Liver (tissue), 9 donors: ENCODE measurements around the gene NFILZ. TPM values are rescaled to one million over a fixed set of nuclear protein-coding genes. Genes with fewer than 3 reads are reported as not detected.

Experiments used
- DNase-seq: peaks from one replicate; pipeline ENCODE4 v3.0.0-alpha.2; 2017; ENCODE audit warnings: low spot score
- H3K27ac ChIP-seq, 2 donors: one replicate each; pipeline ENCODE4 v1.7.0; 2013; ENCODE audit warnings: inconsistent platforms in 2 of 2, low read length in 2 of 2, control low read depth in 1 of 2, low read depth in 1 of 2, mild to moderate bottlenecking in 1 of 2
- H3K27me3 ChIP-seq, 4 donors: one replicate each; pipeline versions ENCODE4 v1.6.1 to v1.7.0; 2013; ENCODE audit warnings: low read length in 3 of 4, inconsistent platforms in 1 of 4, mild to moderate bottlenecking in 1 of 4, moderate library complexity in 1 of 4; ENCODE audit not compliant: control insufficient read depth in 4 of 4, insufficient read depth in 4 of 4
- H3K36me3 ChIP-seq, 4 donors: one replicate each; pipeline versions ENCODE4 v1.6.1 to v1.7.0; 2013; ENCODE audit warnings: low read length in 3 of 4, mild to moderate bottlenecking in 3 of 4, low read depth in 1 of 4, moderate library complexity in 1 of 4; ENCODE audit not compliant: control insufficient read depth in 4 of 4, insufficient read depth in 3 of 4
- H3K4me1 ChIP-seq, 4 donors: one replicate each; pipeline versions ENCODE4 v1.6.1 to v1.7.0; 2013; ENCODE audit warnings: low read length in 3 of 4, mild to moderate bottlenecking in 3 of 4, moderate library complexity in 1 of 4; ENCODE audit not compliant: control insufficient read depth in 4 of 4, insufficient read depth in 4 of 4
- H3K4me3 ChIP-seq, 3 donors: one replicate each; pipeline versions ENCODE4 v1.6.1 to v1.7.0; 2013; ENCODE audit warnings: low read length in 3 of 3, control low read depth in 1 of 3, low read depth in 1 of 3, mild to moderate bottlenecking in 1 of 3
- H3K9ac ChIP-seq, 2 donors: one replicate each; pipeline ENCODE4 v1.7.0; 2013; ENCODE audit warnings: low read length in 2 of 2, mild to moderate bottlenecking in 2 of 2, moderate library complexity in 2 of 2, control low read depth in 1 of 2, low read depth in 1 of 2
- H3K9me3 ChIP-seq, 4 donors: one replicate each; pipeline versions ENCODE4 v1.6.1 to v1.7.0; 2013; ENCODE audit warnings: low read length in 3 of 4; ENCODE audit not compliant: control insufficient read depth in 4 of 4
- EGR1 ChIP-seq, 2 donors: IDR thresholded peaks; 2 replicates each; pipeline ENCODE4 v1.6.1; 2016 to 2018; ENCODE audit warnings: antibody characterized with exemption in 2 of 2, low read depth in 2 of 2
- FOXA1 ChIP-seq: IDR thresholded peaks from 2 replicates; pipeline ENCODE4 v1.6.1; 2016; ENCODE audit warnings: antibody characterized with exemption
- HNF4A ChIP-seq, 2 donors: conservative IDR thresholded peaks; 2 replicates each; pipeline ENCODE4 v1.6.1; 2016; ENCODE audit warnings: antibody characterized with exemption in 2 of 2, mild to moderate bottlenecking in 2 of 2
- NR2F2 ChIP-seq: IDR thresholded peaks from 2 replicates; pipeline ENCODE4 v1.6.1; 2016; ENCODE audit warnings: antibody characterized with exemption
- RAD21 ChIP-seq, 2 donors: IDR thresholded peaks; 2 replicates each; pipeline ENCODE4 v1.6.1; 2016; ENCODE audit warnings: antibody characterized with exemption in 2 of 2, mild to moderate bottlenecking in 2 of 2
- SP1 ChIP-seq: IDR thresholded peaks from 2 replicates; pipeline ENCODE4 v1.6.1; 2018; ENCODE audit warnings: antibody characterized with exemption, mild to moderate bottlenecking
- WGBS: extraction: QIAGEN DNeasy Blood & Tissue Kit; methylation state at CpG from one replicate; pipeline ENCODE4 v1.1.7; 2013; 5-methylcytosine and 5-hydroxymethylcytosine counted together
- polyA plus RNA-seq, 2 donors: library from polyadenylated mRNA; stranded (reverse) in 1 of 2; unstranded in 1 of 2; fragments of 200-250 nt in 1 of 2; fragments of >200 nt in 1 of 2; fragmentation: Nextera tagmentation in 1 of 2; extraction: Ambion mirVana in 1 of 2; gene quantifications; one replicate each; pipeline versions ENCODE4 v1.2.1 to v1.2.3, GENCODE V29; 2013 to 2015
- total RNA-seq, 2 donors: library from RNA; depleted of rRNA; stranded (reverse); fragments of >200 nt; gene quantifications; one replicate each; pipeline ENCODE4 v1.2.3, GENCODE V29; 2014
- TF ChIP-seq, protein P1 (sequence below): IDR thresholded peaks from 2 replicates; pipeline ENCODE4 v1.6.1; 2016; ENCODE audit warnings: antibody characterized with exemption
- TF ChIP-seq, protein P2 (sequence below): IDR thresholded peaks from 2 replicates; pipeline ENCODE4 v1.6.1; 2016; ENCODE audit warnings: antibody characterized with exemption
- TF ChIP-seq, protein P3 (sequence below): IDR thresholded peaks from 2 replicates; pipeline ENCODE4 v1.6.1; 2016; ENCODE audit warnings: antibody characterized with exemption, mild to moderate bottlenecking
- donor health status: healthy.
- donor health status: healthy.
- donor health status: healthy.
- donor health status: healthy.
- donor health status: healthy.

Gene NFILZ
- total and polyA plus RNA-seq, 4 donors, result not detected

DNA sequence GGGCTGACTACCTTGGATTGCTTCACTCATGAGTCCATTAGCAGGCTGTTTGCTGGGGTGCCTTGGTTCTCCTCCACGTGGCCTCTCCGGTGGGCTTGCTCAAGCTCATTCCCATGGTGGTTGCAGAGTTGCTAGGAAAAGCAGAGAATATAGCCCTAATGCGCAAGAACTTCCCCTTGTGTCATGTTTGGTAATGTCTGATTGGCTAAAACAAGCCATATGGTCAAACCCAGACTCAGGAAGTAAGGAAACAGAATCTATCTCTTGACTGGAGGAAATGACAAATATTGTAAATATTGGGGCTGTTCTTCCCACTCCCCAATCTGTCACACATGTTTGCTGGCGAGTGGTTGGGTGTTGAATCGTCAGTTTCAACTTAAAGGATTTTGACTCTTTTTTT is 12.1 kb downstream of the NFILZ start:
- 84% methylated on average over 5 of the region's 5 CpGs for WGBS
- no peak overlapping the region for H3K9ac ChIP-seq
- no peak for DNase-seq
- peaks cover 0 to 1% (median 0%) of the 10 kb centered on the region in 4 donors for H3K9me3 ChIP-seq
- H3K27me3 ChIP-seq, result no peaks in the 10 kb centered on the region
- TF ChIP-seq NR2F2 (no peak), EGR1 (IDR thresholded peaks at IDR 0.05; ENCODE audit: low read depth in 2 of 2) (no peak)
- H3K36me3 ChIP-seq, result no peaks in the 10 kb centered on the region
- H3K27ac ChIP-seq, result no peak overlapping the region
- peaks cover 16 to 47% (median 43%) of the 10 kb centered on the region in 4 donors for H3K4me1 ChIP-seq
- no peak overlapping the region for H3K4me3 ChIP-seq

DNA sequence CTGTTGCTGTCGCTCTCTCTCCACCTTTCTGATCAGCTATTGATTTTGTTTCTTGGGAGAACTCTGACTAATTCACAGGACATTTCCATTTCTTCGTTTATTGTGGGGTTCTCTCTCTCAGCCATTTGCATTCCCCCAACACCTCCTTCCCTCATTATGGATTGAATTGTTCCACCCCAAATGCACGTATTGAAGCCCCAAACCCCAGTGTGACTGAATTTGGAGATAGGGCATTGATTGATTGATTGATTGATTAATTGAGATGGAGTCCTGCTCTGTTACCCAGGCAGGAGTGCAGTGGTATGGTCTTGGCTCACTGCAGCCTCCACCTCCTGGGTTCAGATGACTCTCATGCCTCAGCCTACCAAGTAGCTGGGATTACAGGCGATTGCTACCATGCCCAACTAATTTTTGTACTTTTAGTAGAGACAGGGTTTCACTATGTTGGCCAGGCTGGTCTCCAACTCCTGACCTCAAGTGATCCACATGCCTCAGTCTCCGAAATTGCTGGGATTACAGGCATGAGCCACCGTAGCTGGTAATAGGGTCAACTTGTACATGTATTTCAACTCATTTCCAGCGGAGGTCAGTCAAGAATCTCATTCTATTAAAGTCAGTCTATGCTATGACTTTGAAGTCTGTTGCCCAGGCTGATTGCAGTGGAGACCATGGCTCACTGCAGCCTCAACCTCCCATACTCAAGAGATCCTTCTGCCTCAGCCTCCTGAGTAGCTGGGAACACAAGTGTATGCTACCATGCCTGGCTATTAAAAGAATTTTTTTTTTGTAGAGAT is 13.6 kb downstream of the NFILZ start:
- Histone ChIP-seq H3K27me3 (no peaks in the 10 kb centered on the region), H3K9ac (no peak overlapping the region), H3K9me3 (peaks cover 0 to 1% (median 0%) of the 10 kb centered on the region in 4 donors), H3K4me3 (no peak overlapping the region), H3K27ac (no peak overlapping the region), H3K36me3 (no peaks in the 10 kb centered on the region), H3K4me1 (peaks cover 10 to 34% (median 29%) of the 10 kb centered on the region in 4 donors)
- TF ChIP-seq, protein P1, sequence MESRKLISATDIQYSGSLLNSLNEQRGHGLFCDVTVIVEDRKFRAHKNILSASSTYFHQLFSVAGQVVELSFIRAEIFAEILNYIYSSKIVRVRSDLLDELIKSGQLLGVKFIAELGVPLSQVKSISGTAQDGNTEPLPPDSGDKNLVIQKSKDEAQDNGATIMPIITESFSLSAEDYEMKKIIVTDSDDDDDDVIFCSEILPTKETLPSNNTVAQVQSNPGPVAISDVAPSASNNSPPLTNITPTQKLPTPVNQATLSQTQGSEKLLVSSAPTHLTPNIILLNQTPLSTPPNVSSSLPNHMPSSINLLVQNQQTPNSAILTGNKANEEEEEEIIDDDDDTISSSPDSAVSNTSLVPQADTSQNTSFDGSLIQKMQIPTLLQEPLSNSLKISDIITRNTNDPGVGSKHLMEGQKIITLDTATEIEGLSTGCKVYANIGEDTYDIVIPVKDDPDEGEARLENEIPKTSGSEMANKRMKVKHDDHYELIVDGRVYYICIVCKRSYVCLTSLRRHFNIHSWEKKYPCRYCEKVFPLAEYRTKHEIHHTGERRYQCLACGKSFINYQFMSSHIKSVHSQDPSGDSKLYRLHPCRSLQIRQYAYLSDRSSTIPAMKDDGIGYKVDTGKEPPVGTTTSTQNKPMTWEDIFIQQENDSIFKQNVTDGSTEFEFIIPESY, result no peak
- TF ChIP-seq, protein P2, sequence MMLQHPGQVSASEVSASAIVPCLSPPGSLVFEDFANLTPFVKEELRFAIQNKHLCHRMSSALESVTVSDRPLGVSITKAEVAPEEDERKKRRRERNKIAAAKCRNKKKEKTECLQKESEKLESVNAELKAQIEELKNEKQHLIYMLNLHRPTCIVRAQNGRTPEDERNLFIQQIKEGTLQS, result no peak
- TF ChIP-seq HNF4A (conservative IDR thresholded peaks at IDR 0.05), result no peak
- TF ChIP-seq SP1, result no peak
- TF ChIP-seq, protein P3, sequence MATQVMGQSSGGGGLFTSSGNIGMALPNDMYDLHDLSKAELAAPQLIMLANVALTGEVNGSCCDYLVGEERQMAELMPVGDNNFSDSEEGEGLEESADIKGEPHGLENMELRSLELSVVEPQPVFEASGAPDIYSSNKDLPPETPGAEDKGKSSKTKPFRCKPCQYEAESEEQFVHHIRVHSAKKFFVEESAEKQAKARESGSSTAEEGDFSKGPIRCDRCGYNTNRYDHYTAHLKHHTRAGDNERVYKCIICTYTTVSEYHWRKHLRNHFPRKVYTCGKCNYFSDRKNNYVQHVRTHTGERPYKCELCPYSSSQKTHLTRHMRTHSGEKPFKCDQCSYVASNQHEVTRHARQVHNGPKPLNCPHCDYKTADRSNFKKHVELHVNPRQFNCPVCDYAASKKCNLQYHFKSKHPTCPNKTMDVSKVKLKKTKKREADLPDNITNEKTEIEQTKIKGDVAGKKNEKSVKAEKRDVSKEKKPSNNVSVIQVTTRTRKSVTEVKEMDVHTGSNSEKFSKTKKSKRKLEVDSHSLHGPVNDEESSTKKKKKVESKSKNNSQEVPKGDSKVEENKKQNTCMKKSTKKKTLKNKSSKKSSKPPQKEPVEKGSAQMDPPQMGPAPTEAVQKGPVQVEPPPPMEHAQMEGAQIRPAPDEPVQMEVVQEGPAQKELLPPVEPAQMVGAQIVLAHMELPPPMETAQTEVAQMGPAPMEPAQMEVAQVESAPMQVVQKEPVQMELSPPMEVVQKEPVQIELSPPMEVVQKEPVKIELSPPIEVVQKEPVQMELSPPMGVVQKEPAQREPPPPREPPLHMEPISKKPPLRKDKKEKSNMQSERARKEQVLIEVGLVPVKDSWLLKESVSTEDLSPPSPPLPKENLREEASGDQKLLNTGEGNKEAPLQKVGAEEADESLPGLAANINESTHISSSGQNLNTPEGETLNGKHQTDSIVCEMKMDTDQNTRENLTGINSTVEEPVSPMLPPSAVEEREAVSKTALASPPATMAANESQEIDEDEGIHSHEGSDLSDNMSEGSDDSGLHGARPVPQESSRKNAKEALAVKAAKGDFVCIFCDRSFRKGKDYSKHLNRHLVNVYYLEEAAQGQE, result no peak
- no peak for TF ChIP-seq RAD21 (IDR thresholded peaks at IDR 0.05)
- DNase-seq, result no peak
- 86% methylated on average over 7 of the region's 7 CpGs for WGBS

DNA sequence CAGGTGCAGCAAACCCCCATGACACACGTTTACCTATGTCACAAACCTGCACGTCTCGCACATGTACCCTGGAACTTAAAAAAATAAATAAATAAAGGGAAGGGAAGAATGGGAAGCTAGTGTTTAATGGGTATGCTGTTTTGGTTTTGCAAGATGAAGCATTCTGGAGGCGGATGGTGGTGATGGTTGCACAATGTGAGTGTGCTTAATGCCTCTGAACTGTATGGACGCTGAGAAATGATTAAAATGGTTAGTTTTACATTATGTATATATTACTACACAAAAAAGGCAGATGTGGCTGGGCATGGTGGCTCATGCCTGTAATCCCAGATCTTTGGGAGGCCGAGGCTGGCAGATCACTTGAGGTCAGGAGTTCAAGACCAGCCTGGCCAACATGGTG is 17.8 kb downstream of the NFILZ start:
- Histone ChIP-seq H3K4me1 (peaks cover 0 to 1% (median 0%) of the 10 kb centered on the region in 4 donors), H3K4me3 (no peak overlapping the region), H3K9ac (no peak overlapping the region), H3K36me3 (no peaks in the 10 kb centered on the region), H3K27ac (no peak overlapping the region), H3K27me3 (no peaks in the 10 kb centered on the region), H3K9me3 (no peaks in the 10 kb centered on the region)
- TF ChIP-seq FOXA1, result no peak
- TF ChIP-seq, protein P1, result no peak
- 76% methylated on average over 6 of the region's 6 CpGs for WGBS
- DNase-seq, result no peak
